Endothelial cell of umbilical vein (primary cell): ENCODE measurements around the gene AP2A2. TPM values are rescaled to one million over a fixed set of nuclear protein-coding genes. Genes with fewer than 3 reads are reported as not detected.

ENCODE experiments used
- BruUV-seq: library from RNA; stranded (reverse); fragments of 400-500 nt; replicated peaks from 2 replicates; lab custom pipeline; 2021; lab: Mats Ljungman, UMichigan
- CTCF ChIA-PET: fragments of 300-600, 350-600 bp; sonication (Branson Sonifier 250); formaldehyde crosslinking; loops from one replicate; lab custom pipeline; 2021; ENCODE audit warnings: antibody characterized with exemption, inconsistent platforms; lab: Charles Lee
- POLR2A ChIA-PET: fragments of 300-600, 350-600 bp; sonication (Branson Sonifier 250); formaldehyde crosslinking; loops from one replicate; lab custom pipeline; 2021; ENCODE audit warnings: antibody characterized with exemption, inconsistent platforms; lab: Charles Lee
- DNase-seq: peaks from one replicate; pipeline ENCODE4 v3.0.0-alpha.2; 2011; ENCODE audit warnings: low read depth, low spot score
- FAIRE-seq: peaks from 2 replicates; lab custom pipeline; 2011; peaks lifted over from hg19 to GRCh38; lab: Jason Lieb, UNC
- H2AFZ ChIP-seq: 2 replicates; pipeline ENCODE4 v1.6.0; 2012; ENCODE audit warnings: low read depth, low read length, control low read depth, inconsistent platforms
- H3K27ac ChIP-seq: 2 replicates; pipeline ENCODE4 v1.5.1; 2011; ENCODE audit warnings: low read depth, mild to moderate bottlenecking, control low read depth, low read length, moderate library complexity; ENCODE audit not compliant: insufficient read depth
- H3K27me3 ChIP-seq, 2 experiments: 2 replicates each; pipeline versions ENCODE4 v1.6.0 to v1.6.1; 2011; ENCODE audit warnings: low read length in 2 of 2, mixed read lengths in 1 of 2; ENCODE audit not compliant: control insufficient read depth in 2 of 2, insufficient read depth in 2 of 2
- H3K36me3 ChIP-seq, 2 experiments: 2 replicates in 1 of 2; 3 replicates in 1 of 2; pipeline ENCODE4 v1.5.1; 2011; ENCODE audit warnings: low read length in 2 of 2, mild to moderate bottlenecking in 1 of 2, moderate library complexity in 1 of 2; ENCODE audit not compliant: control insufficient read depth in 2 of 2, insufficient read depth in 2 of 2; ENCODE audit errors: extremely low read depth in 1 of 2
- H3K4me1 ChIP-seq: 3 replicates; pipeline ENCODE4 v1.5.1; 2011; ENCODE audit warnings: mild to moderate bottlenecking, low read length; ENCODE audit not compliant: control insufficient read depth, insufficient read depth; ENCODE audit errors: extremely low read depth
- H3K4me2 ChIP-seq: 2 replicates; pipeline ENCODE4 v1.6.1; 2011; ENCODE audit warnings: low read length, control low read depth, mixed read lengths; ENCODE audit not compliant: insufficient read depth
- H3K4me3 ChIP-seq, 3 experiments: fragments of 200-600 bp in 1 of 3; sonication (generic), shearing (Covaris generic) in 1 of 3; replicated peaks in 1 of 3; 2 replicates each; pipeline ENCODE4 v1.5.1; 2011 to 2016; ENCODE audit warnings: control low read depth in 3 of 3, low read length in 3 of 3, mild to moderate bottlenecking in 2 of 3, inconsistent platforms in 1 of 3, low read depth in 1 of 3, moderate library complexity in 1 of 3; ENCODE audit not compliant: insufficient read depth in 1 of 3
- H3K79me2 ChIP-seq: 2 replicates; pipeline ENCODE4 v1.6.0; 2012; ENCODE audit warnings: low read length, inconsistent platforms; ENCODE audit not compliant: control insufficient read depth, insufficient read depth
- H3K9ac ChIP-seq: replicated peaks from 2 replicates; pipeline ENCODE3; 2011; ENCODE audit warnings: low read length, control low read depth; ENCODE audit not compliant: insufficient read depth; ENCODE audit errors: extremely low read depth
- H3K9me1 ChIP-seq: replicated peaks from 3 replicates; pipeline ENCODE4 v1.6.0; 2011; ENCODE audit warnings: mild to moderate bottlenecking, low read length; ENCODE audit not compliant: control insufficient read depth, insufficient read depth; ENCODE audit errors: extremely low read depth
- H3K9me3 ChIP-seq: replicated peaks from 2 replicates; pipeline ENCODE4 v1.5.1; 2012; ENCODE audit warnings: low read length, inconsistent platforms; ENCODE audit not compliant: control insufficient read depth, insufficient read depth
- H4K20me1 ChIP-seq: replicated peaks from 2 replicates; pipeline ENCODE3; 2011; ENCODE audit warnings: mild to moderate bottlenecking, low read length; ENCODE audit not compliant: control insufficient read depth, insufficient read depth; ENCODE audit errors: extremely low read depth
- CTCF ChIP-seq, 2 donors: IDR thresholded peaks; 1 replicate in 1 of 2; 2 replicates in 1 of 2; pipeline ENCODE4 v1.5.1; 2011; ENCODE audit warnings: low read length in 2 of 2, mild to moderate bottlenecking in 2 of 2, moderate library complexity in 2 of 2, control low read depth in 1 of 2, inconsistent platforms in 1 of 2, low read depth in 1 of 2; ENCODE audit not compliant: insufficient read depth in 1 of 2; ENCODE audit errors: extremely low read depth in 1 of 2
- EZH2 ChIP-seq: IDR thresholded peaks from 2 replicates; pipeline ENCODE4 v1.6.1; 2012; ENCODE audit warnings: borderline replicate concordance, low read depth, mild to moderate bottlenecking, moderate library complexity, low read length, inconsistent platforms; ENCODE audit not compliant: severe bottlenecking
- FOS ChIP-seq: IDR thresholded peaks from 2 replicates; pipeline ENCODE4 v1.6.1; 2011; ENCODE audit warnings: mild to moderate bottlenecking, low read length, moderate library complexity, borderline replicate concordance; ENCODE audit not compliant: insufficient read depth
- GATA2 ChIP-seq: IDR thresholded peaks from 2 replicates; pipeline ENCODE4 v1.7.0; 2011; ENCODE audit warnings: low read depth, mild to moderate bottlenecking, moderate library complexity, mixed read lengths, low read length; ENCODE audit not compliant: insufficient read length, insufficient read depth
- JUN ChIP-seq: IDR thresholded peaks from 2 replicates; pipeline ENCODE4 v1.6.1; 2011; ENCODE audit warnings: borderline replicate concordance, low read depth; ENCODE audit not compliant: insufficient read length, insufficient read depth
- MAX ChIP-seq: IDR thresholded peaks from 2 replicates; pipeline ENCODE4 v1.6.1; 2011; ENCODE audit not compliant: insufficient read depth, insufficient read length
- MYC ChIP-seq: IDR thresholded peaks from one replicate; pipeline ENCODE4 v1.6.1; 2011; ENCODE audit warnings: mild to moderate bottlenecking, low read depth, low read length
- POLR2A ChIP-seq: IDR thresholded peaks from 2 replicates; pipeline ENCODE4 v1.6.1; 2012; ENCODE audit warnings: low read depth, mild to moderate bottlenecking, control low read depth, low read length
- POLR2AphosphoS5 ChIP-seq: IDR thresholded peaks from 2 replicates; pipeline ENCODE4 v1.6.1; 2012; ENCODE audit warnings: low read depth, mild to moderate bottlenecking, control low read depth, low read length, moderate library complexity; ENCODE audit not compliant: insufficient read depth
- dilution Hi-C: fragments of 300-500 bp; cut with MboI; formaldehyde crosslinking; loops from one replicate; pipeline ENCODE4 v1.15.0; 2019; ENCODE audit warnings: low sequenced_read_pairs; ENCODE audit not compliant: extremely low pct_ligation_motif_present
- intact Hi-C: fragments of 100-400 bp; cut with micrococcal nuclease; formaldehyde crosslinking; loops from one replicate; pipeline ENCODE4 v1.10.0; 2022
- polyA plus RNA-seq, 4 experiments: library from polyadenylated mRNA; depleted of rRNA in 3 of 4; stranded (reverse) in 3 of 4; unstranded in 1 of 4; fragments of >200 nt; gene quantifications; 2 replicates each; pipeline versions ENCODE4 v1.2.1 to v1.2.3, GENCODE V29; 2011 to 2012; ENCODE audit warnings: missing spikeins in 1 of 4
- total RNA-seq: library from RNA; stranded (reverse); gene quantifications from 2 replicates; pipeline ENCODE4 v1.2.3, GENCODE V29; 2021

AP2A2 gene
- total and polyA plus RNA-seq, 2 donors (not counting 3 experiments of a cell fraction or from before 2014, with no cell fraction given), result 89.5 to 92.6 TPM

GRCh38 chr11:1030086-1030485, 104.4 kb downstream of the AP2A2 start:
- DNase-seq, result no peak
- no peaks in the 10 kb centered on the region for H3K9me1 ChIP-seq
- no TSS peak for BruUV-seq
- H3K79me2 ChIP-seq, result no peaks in the 10 kb centered on the region
- H3K27ac ChIP-seq, result no peak overlapping the region
- intact Hi-C loops (no loop called here), dilution Hi-C loops (no loop called here)
- no peak for FAIRE-seq
- no peak overlapping the region for H3K4me2 ChIP-seq
- no peak for TF ChIP-seq JUN
- no peak for TF ChIP-seq MYC
- no peak for TF ChIP-seq POLR2A
- TF ChIP-seq CTCF (IDR thresholded peaks at IDR 0.05; ENCODE audit: extremely low read depth in 1 of 2, insufficient read depth in 1 of 2, low read depth in 1 of 2, low read length in 2 of 2), result no peak
- TF ChIP-seq MAX, result no peak
- no peak for TF ChIP-seq EZH2
- TF ChIP-seq GATA2, result no peak
- TF ChIP-seq POLR2AphosphoS5, result no peak
- TF ChIP-seq FOS, result no peak
- no peaks in the 10 kb centered on the region for H3K27me3 ChIP-seq
- no peak overlapping the region for H3K4me3 ChIP-seq
- H4K20me1 ChIP-seq, result no peaks in the 10 kb centered on the region
- no peak overlapping the region for H3K9ac ChIP-seq
- no peaks in the 10 kb centered on the region for H3K9me3 ChIP-seq
- ChIA-PET POLR2A (no interaction called here), CTCF (no interaction called here)
- H3K4me1 ChIP-seq, result no peaks in the 10 kb centered on the region
- H2AFZ ChIP-seq, result no peak overlapping the region
- no peaks in the 10 kb centered on the region for H3K36me3 ChIP-seq
